Fibroblast of lung (primary cell): Measurements from ENCODE around the gene GAK.

ENCODE experiments used
- CTCF ChIP-seq, 2 donors: IDR thresholded peaks in 1 of 2; conservative IDR thresholded peaks in 1 of 2; 1 replicate in 1 of 2; 2 replicates in 1 of 2; pipeline ENCODE4 v1.5.1; 2011 to 2012; ENCODE audit warnings: low read length in 2 of 2, control low read depth in 1 of 2, inconsistent platforms in 1 of 2, low read depth in 1 of 2, mild to moderate bottlenecking in 1 of 2
- EZH2 ChIP-seq: IDR thresholded peaks from 2 replicates; pipeline ENCODE4 v1.5.1; 2012; ENCODE audit warnings: low read length, control low read depth, mild to moderate bottlenecking; ENCODE audit errors: missing control alignments

GRCh38 chr4:874971-875817 is 56.9 kb downstream of the GAK start:
- no peak for TF ChIP-seq CTCF (conservative IDR thresholded peaks at IDR 0.05 in 1 of 2, IDR thresholded peaks at IDR 0.05 in 1 of 2; ENCODE audit: low read depth in 1 of 2, low read length in 2 of 2)
- TF ChIP-seq EZH2 = no peak
